Stimulated activated CD8-positive, alpha-beta memory T cell treated with anti-CD3 and anti-CD28 coated beads, Interleukin-4, amount 100 ng/mL, for 1 hour (primary cell): ENCODE data around the gene KCNH2.

Experiments used
- DNase-seq, 2 donors: peaks; one replicate each; pipeline ENCODE4 v3.0.0-alpha.2; 2020; ENCODE audit warnings: low read depth in 2 of 2, low spot score in 1 of 2

The KCNH2 gene

DNA sequence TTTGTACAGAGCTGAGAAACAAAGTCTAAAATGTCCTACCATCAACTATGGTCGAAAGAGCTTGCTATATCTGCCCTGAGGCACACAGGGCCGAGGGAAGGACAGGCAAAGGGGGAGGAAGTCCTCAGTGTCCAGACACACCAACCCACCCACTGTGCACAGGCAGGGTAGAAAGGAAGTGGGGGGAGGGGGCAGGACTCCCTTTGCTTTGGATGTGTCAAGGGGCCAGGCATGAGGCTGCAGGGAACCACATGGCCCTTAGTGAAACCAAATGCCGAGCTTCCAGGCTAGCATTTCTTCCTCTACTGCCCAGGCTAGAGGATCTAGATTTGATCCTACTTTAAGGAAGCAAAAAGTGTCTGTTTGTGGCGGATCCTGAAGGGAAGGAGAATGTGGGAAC lies 28.6 kb downstream of the KCNH2 start:
- DNase-seq = no peak

DNA sequence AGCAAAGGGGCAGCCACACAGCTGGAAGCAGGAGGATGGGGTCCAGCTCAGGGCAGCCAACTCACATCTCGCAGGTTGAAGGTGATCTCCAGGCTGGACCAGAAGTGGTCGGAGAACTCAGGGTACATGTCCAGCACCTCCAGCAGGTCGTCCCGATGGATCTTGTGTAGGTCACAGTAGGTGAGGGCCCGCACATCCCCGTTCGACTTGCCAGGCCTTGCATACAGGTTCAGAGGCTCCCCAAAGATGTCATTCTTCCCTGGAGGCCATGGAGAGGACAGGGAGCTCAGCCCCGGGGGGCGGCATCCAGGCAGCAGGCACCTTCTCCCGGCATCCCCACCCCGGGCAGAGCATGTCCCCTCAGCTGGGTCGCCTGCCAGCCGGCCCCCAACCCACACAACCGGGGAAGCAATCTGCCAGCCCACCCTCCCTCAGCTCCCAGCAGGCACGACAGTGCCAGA lies 29.3 kb downstream of the KCNH2 start:
- no peak for DNase-seq

DNA sequence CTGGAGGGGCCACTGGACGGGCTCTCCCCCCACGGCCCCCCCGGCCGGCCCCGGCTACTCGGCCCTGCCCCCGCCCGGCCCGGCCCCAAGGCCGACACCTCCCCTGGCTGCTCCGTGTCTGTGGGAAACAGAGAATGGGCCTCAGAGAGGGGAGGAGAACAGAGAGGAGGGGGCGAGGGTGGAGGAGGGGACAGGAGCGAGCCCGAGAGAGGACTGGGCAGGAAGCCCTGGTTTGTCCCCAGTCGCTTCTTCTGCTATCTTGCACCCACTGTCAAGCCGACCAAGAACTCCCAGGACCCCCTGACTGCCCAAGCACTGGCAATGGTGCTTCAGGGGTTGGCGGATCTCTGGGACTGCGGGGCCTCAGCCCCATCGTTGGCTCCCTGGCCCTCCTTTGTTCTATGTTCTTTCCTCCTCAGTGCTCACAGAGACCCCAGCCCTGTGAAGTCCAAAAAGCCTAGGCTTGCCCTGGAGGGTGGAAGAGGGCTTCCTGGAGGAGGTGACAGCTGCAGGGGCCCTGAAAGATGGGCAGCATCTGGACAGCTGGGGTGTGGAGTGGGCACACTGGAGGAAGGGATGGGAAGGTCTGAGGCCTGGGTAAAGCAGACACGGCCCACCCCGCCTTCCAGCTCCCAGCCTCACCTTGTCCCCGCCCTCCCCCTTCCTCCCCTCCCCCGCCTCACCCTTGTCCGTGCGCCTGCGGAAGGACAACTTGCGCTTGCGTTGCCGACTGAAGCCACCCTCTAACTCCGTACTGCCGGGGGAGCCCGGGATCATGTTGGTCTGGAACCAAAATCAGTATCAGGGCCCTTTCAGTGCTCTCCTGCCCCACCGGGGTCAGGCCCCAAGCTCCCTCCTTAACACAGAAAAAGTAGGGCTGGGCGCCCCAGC lies 30.1 kb downstream of the KCNH2 start:
- no peak for DNase-seq

DNA sequence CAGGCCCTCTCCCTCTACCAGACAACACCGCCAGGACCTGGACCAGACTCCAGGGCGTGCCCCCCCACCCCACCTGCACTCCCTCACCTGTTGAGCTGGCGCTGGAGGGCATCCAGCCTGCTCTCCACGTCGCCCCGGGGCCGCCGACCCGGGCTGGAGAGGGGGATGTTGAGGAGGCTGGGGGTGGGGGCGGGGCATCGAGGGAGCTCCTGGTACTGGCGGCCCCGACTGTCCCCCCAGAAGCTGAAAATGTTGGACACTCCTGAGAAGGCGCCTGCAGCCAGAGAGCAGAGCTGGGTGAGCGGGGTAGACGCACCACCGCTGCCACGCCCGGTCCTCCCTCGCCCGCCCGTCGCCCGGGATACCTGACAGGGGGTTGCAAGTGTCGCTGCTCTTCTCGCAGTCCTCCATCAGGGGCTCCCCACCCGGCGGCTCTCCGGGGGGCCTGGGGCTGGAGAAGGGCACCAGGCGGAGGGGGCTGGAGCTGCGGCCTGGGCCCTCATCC lies 30.8 kb downstream of the KCNH2 start:
- no peak for DNase-seq

DNA sequence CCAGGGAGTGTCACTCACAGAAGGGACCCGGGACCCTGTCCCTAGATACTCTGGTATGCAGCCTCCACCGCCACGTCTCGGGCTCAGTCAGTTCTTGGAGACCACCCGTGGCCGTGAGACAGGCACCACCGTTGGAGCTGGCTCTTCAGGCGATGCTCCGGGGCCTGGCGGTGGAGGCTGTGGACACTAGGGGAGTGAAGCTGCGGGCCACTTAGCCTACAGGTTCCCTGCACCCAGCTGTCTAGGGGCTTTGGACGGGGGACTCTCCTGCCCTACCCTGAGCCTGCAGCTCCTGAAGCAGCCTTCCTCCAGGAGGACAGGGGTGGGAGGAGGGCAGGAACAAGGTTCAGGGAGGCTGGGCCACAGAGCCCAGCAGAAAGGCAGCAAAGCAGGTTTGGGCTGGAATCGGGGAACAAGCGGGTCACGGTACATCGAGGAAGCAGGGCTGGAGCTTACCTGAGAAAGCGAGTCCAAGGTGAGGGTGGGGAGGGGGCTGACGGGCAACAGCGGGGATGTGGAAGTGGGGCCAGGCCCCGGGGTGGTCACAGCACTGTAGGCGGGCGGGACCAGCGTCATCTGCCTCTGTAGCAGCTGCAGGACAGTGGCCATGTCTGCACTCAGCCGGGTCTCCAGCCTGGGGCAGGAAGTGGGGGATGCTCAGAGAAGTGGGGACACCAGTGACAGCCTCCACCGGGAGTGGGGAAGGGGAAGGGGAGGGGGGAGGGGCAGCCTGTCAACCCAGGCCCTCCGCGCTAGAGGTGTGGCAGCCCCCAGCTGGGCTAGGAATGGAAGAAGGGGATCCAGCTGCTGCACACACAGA lies 31.5 kb downstream of the KCNH2 start:
- no peak for DNase-seq

DNA sequence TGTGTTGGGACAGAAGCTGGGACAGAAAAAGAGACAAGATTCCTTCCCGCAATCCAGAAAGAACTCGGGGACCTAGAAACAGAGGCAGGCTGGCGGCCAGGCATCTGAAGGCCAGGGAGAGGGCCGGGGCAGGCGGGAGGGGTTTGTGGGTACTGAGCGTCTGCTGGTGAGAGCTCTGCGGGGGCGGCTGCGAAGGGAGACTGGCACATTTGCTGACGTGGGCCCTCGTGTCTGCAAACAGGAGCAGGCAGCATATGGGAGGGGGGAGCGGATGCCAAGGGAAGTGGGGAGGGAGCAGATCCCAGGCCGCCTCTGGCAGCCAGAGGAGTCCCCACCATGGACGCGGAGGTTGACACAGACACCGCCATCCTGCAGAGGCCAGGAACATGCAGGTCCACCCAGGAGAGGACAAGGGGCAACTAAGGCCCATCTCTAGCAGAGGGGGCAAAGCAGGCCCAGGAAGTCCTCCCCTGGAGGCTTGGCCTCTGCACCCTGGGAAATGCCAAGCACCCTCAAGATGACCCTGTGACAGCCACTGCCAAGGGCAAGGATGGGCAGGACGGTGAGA lies 32.2 kb downstream of the KCNH2 start:
- no peak for DNase-seq

DNA sequence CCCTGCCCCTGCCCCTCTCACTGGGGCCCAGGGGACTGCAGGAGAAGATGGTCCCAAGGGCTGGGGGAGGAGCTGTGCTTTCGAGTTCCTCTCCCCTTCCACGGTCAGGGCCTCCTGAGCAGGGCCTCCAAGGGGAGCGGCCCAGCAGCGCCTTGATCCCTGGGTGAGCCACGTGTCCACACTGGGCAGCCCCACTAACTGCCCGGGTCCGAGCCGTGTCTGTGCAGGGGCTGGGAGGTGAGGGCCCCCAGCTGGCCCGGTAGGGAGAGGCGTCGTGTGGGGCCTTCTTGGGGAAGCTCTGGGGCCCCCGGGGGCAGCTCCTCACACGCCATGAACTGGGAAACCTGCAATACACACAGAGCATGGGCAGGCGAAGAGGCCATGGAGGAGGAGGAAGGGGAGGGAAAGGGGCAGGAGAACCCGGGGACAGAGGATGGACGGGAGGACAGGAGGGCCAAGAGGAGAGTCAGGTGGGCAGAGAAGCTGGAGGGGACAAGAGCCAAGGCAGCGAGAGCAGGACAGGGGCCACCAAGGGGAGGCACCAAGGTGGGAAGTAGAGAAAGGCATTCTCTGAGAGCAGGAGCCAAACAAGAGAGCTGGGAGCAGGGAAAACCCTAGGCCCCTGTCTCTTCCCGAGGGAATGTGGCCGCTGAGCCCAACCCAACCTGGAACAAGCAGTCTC lies 32.8 kb downstream of the KCNH2 start:
- no peak for DNase-seq

DNA sequence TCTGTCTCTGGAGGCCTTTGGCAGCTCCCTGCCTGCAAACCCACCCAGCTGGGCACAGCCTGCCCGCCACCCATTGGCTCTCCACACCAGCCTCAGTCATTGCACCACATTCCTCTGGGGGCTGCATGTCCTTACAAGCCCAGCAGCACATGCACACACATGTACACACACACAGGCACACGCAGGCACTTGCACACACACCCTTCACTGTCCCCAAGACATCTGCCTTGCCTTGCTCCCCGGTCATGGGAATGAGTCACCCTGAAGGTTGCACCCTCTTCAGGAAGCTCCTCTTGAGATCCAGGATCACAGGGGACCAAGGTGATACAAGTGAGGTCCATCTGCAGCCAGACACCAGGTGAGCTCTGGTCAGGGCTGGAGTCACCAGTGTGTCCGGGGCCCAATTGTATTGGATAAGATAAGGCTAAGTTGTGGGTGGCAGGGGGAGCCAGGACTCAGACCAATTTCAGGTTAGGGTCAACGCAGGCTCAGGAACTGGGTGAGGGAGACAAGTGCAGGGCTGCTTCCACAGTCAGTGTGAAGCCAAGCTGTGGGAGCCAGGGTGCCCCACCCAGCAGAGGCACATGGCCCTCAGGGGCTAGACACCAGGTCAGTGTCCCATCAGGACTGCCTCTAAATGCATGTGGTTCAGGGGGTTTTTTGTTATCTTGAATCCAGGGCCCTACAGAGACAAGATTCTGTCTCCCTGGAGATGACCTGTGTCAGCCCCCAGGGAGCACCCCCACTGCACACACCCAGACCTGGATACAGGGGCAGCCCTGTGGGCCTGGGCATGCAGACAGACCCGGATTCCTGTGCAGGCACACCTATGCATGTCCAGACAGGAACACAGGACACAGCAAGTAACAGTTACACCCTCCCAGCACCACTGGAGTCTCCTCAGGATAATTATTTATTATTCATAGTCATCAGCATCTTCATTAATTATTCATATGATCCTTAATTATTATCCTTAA lies 33.8 kb downstream of the KCNH2 start:
- DNase-seq = no peak

DNA sequence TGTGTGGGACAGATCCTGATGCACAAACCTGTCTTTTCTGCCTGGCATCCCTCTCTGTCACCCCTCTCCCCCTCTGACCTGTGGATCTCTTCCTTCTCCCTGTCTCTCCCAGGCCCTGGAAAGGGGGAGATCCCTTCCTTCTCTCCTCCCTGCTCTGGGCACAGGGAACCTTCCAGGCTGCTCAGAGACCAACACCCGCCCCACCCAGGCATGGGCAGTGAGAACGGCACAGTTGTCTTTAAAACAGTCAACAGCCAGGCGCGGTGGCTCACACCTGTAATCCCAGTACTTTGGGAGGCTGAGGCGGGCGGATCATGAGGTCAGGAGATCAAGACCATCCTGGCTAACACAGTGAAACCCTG lies 34.7 kb downstream of the KCNH2 start:
- no peak for DNase-seq

DNA sequence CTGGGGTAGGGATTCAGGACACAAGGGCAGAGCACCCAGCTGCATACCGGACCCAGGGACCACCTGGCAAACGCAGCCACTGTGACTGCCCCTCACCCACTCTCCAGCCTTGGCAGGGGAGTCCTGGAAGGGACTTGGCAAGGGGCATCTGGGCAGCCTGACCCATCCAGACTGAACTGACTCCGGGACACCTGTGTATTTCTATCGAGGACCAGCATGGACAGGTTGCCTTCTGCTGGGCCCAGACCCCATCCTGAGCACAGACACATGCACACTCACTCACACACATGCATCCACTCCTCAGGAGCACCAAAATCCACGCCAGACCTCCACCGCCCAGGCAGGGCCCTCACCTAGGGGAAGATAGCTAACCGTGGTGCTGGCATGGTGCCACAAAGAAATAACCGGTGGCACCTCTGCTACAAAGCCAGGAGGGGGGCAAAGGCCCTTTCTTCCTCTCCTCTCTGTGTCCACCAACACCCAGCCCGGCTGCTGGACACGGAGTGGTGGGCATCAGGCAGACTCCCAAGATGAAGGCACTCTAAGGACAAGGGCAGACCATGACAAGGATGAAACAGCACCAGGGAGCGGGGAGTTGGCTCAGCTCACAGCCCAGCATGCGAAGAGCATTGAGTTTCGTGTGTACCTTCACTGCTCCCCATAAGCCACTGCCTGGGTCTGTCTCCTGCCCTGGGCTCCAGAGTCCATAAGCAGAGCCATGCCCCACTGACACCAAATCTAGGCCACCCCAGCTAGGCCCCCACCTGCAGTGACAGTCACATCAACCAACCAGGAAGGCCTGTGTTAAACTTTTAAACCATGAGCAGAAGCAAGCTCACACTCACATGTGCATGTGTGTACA lies 35.3 kb downstream of the KCNH2 start:
- DNase-seq = no peak

DNA sequence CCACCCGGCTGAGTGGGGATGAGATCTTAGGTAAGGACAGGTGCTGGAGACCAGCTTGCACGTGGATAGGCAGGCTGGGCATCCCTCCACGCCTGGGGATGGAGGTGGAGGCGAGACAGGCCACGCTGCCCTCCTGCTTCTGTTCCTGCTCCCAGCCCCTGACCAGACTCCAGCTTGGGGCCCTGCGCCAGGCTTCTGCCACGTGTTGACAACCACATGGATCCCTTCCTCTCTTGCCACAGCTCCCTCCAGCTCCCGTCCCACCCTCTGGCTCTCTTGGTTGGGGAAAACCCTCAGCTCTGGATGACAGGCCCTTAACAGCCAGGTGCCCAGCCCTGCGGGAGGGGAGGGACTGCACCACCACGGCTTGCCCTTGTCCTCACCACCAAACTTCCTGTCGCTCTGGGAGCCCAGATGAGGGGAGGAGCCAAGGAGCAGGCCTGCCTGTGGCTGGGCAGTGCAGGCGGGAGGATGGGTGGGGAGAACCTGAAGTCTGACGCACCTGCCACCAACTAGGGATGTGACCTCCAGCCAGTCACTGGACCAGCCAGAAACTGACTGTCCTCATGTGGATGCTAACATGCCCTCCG lies 36.0 kb downstream of the KCNH2 start:
- peak in 1 of 2 donors; percentile 9 for DNase-seq

DNA sequence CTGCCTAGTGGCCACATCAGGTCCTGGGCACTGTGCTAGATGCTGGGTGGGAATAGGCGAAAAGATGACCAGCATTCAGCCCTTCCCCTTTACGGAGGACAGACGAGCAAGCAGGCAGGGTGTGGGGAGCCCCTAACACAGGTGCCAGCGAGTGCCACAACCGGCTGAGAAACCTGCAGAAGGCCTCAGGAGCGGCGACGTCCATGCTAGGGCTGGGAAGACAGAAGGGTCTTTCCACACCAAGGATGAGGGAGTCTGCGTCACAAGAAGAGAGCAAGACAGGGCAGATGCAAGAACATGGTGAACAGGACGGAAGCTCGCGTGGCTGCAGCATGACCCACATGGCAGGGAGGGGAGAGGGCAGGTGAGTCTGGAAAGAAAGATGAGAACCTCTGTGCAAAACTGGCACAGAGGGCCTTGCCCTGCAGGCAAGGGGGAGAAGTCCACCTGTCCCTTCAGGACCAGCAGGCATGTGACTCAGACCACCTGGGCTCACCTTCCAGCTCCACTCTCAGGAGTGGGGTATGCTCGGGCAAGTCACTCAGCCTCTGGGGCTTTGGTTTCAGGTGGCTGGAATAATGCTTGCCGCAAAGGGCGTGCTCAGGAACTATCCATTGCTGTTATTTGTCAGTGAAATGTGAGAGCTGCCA lies 36.6 kb downstream of the KCNH2 start:
- no peak for DNase-seq

DNA sequence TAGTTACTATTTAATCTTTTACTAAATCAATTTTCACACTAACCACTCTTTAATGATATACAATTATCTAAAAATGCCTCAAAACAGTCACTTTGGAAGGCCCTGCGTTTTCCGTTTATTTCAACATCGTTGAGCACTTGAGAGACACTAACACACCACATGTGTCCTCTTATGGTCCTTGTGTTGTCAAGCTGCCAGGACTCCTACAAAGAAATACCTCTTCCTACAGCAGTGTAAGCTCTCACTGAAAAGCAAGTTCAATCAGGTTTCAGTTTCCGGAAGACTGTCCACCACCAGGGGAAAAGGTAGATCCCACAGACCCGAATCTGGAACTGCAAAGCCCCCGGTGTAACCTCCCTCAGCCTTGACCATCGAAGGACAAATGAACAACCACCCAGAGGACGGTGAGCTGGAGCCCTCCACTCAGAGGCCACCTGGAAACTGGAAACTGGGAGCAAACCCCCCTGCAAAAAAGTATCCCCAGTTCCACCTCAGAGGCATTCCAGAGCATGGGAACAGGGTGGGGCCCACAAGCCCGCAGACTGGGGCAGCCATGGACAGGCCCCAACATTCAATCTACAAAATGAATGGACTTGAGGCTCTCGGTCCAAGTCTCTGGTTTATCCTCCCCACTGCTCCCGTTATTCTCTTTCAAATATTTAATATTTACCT lies 37.6 kb downstream of the KCNH2 start:
- no peak for DNase-seq

DNA sequence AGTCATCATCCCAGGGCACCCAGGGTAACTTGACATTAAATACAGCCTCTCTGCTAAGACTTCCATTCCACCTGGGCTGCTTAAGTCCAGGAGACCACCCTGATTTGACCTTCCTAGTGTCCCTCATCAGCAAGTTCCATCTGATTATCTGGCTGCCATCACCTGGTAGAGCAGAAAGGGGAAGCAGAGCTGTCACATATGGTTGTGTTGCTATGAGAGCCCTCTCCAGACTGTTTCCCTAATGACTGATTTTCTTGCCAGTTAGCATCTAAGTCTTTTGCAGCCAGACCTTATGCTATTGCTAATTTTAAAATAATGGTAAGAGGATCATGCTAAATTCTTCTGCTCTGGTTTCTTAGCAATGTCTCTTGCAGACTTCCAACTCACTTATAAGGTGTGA lies 38.7 kb downstream of the KCNH2 start:
- DNase-seq = no peak

DNA sequence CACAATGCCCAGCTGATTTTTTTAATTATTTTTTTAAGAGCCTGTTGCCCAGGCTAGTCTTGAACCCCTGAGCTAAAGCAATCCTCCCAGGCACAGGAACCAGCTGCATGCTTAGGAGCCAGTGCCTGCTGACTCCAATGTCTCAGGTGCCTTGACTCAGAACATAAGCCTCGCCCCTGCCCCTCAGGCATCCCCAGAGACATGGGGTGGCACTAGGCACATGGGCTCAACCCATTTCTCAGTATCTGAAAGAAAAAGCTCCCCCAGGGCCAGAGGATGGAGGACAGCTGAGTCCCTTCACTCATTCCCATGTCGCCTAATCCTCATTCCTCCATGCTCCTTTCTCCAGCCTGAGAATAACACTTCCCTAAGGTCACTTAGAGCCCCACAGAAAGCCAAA lies 39.1 kb downstream of the KCNH2 start:
- no peak for DNase-seq

DNA sequence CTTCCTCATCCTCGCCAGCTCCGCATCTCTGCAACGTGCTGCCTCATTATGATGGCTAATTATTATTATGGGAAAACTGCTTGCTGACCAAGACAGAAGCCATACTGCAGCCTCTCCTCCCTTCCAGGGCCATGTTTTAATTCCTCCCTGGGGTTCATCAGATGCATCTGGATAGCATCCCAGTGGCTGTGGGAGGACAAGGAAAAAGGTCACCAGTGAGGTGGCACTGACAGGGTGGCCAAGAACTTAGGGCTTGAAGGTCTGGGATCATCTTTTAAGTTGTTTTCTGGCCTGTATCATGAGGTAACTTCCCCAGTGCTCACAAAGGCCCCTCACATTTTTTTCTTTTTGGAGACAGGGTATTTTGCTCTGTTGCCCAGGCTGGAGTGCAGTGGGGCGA lies 39.6 kb downstream of the KCNH2 start:
- DNase-seq = no peak

DNA sequence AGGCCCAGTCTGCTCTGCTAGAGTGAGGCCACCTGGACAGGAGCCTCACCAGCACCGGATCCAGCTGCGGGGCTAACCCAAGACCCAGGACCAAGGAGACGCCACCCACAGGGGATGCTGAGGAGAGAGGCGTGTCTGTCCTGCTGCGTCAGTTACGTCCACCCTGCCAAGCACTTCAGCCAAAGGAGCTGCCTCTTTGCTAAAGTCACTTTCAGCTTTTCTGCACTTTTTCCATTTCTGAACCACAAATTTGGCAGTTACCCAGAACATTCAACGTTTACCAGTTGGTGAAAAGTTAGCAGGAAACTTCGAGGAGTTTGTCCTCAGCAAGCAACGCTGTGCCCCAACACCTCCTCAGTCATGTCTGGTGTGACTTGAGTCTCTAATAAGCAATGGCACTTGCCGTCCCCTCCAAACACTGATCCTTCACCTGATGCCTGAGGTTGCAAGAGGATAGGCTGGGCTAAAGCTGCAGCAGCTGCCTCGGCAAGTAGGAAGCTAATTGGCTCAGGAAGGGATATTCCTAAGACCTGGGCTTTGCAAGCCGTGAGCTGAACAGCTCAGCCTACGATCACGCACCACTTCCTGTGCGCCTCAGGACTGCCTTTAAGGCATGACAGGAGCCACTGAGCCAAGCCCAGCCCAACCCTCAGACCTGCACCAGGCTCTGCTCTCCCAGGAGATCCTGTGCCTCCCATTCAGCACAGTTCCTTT lies 40.1 kb downstream of the KCNH2 start:
- DNase-seq = no peak
